DMS153 treated with DMSO at 0.1 percent for 48 hours (cell line): ENCODE data around the gene XBP1.
"Not testable (repeated sequence)": the region's sequence is repeated elsewhere in the genome, so short reads cannot be mapped to it uniquely, and the experiment has no call there.

Experiments used
- DNase-seq: peaks from one replicate; lab custom pipeline; 2025; ENCODE audit not compliant: unreplicated experiment; lab: John Stamatoyannopoulos, UW

The XBP1 gene

GRCh38 chr22:28819253-28820096, 19.1 kb upstream of the XBP1 start:
- no peak for DNase-seq

GRCh38 chr22:28817919-28818859, 17.8 kb upstream of the XBP1 start:
- DNase-seq, result peak; percentile 71

GRCh38 chr22:28817064-28817463, 16.7 kb upstream of the XBP1 start:
- no peak for DNase-seq

GRCh38 chr22:28815729-28816128, 15.4 kb upstream of the XBP1 start:
- DNase-seq, result no peak

GRCh38 chr22:28815111-28815510, 14.7 kb upstream of the XBP1 start:
- no peak for DNase-seq

GRCh38 chr22:28813772-28814518, 13.6 kb upstream of the XBP1 start:
- no peak for DNase-seq

- no peak for DNase-seq
Observed at GRCh38 chr22:28812516-28812915, 12.1 kb upstream of the XBP1 start.

- DNase-seq, result no peak
Observed at GRCh38 chr22:28810821-28811491, 10.6 kb upstream of the XBP1 start.

GRCh38 chr22:28808716-28809355, 8.5 kb upstream of the XBP1 start:
- DNase-seq, result no peak

GRCh38 chr22:28805426-28805825, 5.1 kb upstream of the XBP1 start:
- DNase-seq, result not testable (repeated sequence)

GRCh38 chr22:28802595-28803123, 2.3 kb upstream of the XBP1 start:
- no peak for DNase-seq

GRCh38 chr22:28801845-28802594, 1.7 kb upstream of the XBP1 start:
- DNase-seq, result no peak

GRCh38 chr22:28799606-28800307, 612 bp downstream of the XBP1 start:
- DNase-seq, result no peak

GRCh38 chr22:28798810-28799605, 1.4 kb downstream of the XBP1 start:
- no peak for DNase-seq

- DNase-seq, result no peak
Observed at GRCh38 chr22:28795932-28796856, 4.2 kb downstream of the XBP1 start.

GRCh38 chr22:28795071-28795693, 5.2 kb downstream of the XBP1 start:
- DNase-seq, result no peak
